ENCODE data around the gene ALK.

ALK gene

DNA sequence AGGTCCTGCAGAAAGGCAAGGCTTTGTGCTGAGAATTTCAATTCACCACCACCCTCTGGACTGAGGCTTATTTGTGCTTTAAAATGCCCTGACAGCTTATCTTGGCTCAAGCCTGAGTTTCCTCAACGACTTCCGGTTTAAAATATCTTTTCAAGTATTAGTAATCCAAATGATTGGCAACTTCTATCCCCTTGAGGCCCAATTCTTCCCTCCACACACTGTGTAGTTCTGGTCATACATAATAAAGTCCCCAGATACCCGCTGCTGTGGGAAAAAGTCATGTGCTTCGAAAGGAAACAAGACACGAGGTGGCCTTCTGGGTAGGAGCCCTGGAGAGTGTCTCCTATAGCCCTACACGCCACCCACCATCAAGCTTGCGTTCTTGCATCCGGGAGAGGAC, 393.4 kb downstream of the ALK start:
- H3K9ac ChIP-seq (ENCODE audit: low read length): no peak overlapping the region
- TF ChIP-seq EZH2 (IDR thresholded peaks at IDR 0.05; ENCODE audit: borderline replicate concordance, low read length) (no peak), CTCF (IDR thresholded peaks at IDR 0.05; ENCODE audit: low read length) (no peak)
- no peaks in the 10 kb centered on the region for H4K20me1 ChIP-seq (ENCODE audit: insufficient read depth, low read length)
- no peaks in the 10 kb centered on the region for H3K9me2 ChIP-seq (ENCODE audit: low read depth, low read length)
- no peaks in the 10 kb centered on the region for H3K4me1 ChIP-seq (ENCODE audit: insufficient read depth, low read length, severe bottlenecking)
- H3F3A ChIP-seq (ENCODE audit: insufficient read depth, low read length): no peaks in the 10 kb centered on the region
- H3K27me3 ChIP-seq (ENCODE audit: insufficient read depth, low read length): no peaks in the 10 kb centered on the region
- no peak overlapping the region for H2AFZ ChIP-seq (ENCODE audit: low read length)
- no peaks in the 10 kb centered on the region for H3K9me3 ChIP-seq (ENCODE audit: low read length)
- no peak overlapping the region for H3K4me2 ChIP-seq (ENCODE audit: low read length)
- no peak overlapping the region for H3K4me3 ChIP-seq (ENCODE audit: low read depth, low read length, poor library complexity, severe bottlenecking)
- H3K79me2 ChIP-seq (ENCODE audit: insufficient read depth, low read length): no peaks in the 10 kb centered on the region
- no peak overlapping the region for H3K27ac ChIP-seq (ENCODE audit: low read depth, low read length, poor library complexity, severe bottlenecking)
- no peaks in the 10 kb centered on the region for H3K36me3 ChIP-seq (ENCODE audit: insufficient read depth, low read length)

GRCh38 chr2:29526587-29527586, 394.5 kb downstream of the ALK start:
- Histone ChIP-seq H3K9ac (ENCODE audit: low read length) (no peak overlapping the region), H3K4me2 (ENCODE audit: low read length) (no peak overlapping the region), H2AFZ (ENCODE audit: low read length) (no peak overlapping the region), H3K4me3 (ENCODE audit: low read depth, low read length, poor library complexity, severe bottlenecking) (no peak overlapping the region), H3F3A (ENCODE audit: insufficient read depth, low read length) (no peaks in the 10 kb centered on the region), H3K9me3 (ENCODE audit: low read length) (no peaks in the 10 kb centered on the region), H4K20me1 (ENCODE audit: insufficient read depth, low read length) (no peaks in the 10 kb centered on the region), H3K36me3 (ENCODE audit: insufficient read depth, low read length) (no peaks in the 10 kb centered on the region), H3K9me2 (ENCODE audit: low read depth, low read length) (no peaks in the 10 kb centered on the region), H3K4me1 (ENCODE audit: insufficient read depth, low read length, severe bottlenecking) (no peaks in the 10 kb centered on the region), H3K27ac (ENCODE audit: low read depth, low read length, poor library complexity, severe bottlenecking) (no peak overlapping the region), H3K79me2 (ENCODE audit: insufficient read depth, low read length) (no peaks in the 10 kb centered on the region), H3K27me3 (ENCODE audit: insufficient read depth, low read length) (no peaks in the 10 kb centered on the region)
- TF ChIP-seq CTCF (IDR thresholded peaks at IDR 0.05; ENCODE audit: low read length) (no peak), EZH2 (IDR thresholded peaks at IDR 0.05; ENCODE audit: borderline replicate concordance, low read length) (no peak)

- no peaks in the 10 kb centered on the region for H4K20me1 ChIP-seq (ENCODE audit: insufficient read depth, low read length)
- H3K9me3 ChIP-seq (ENCODE audit: low read length): no peaks in the 10 kb centered on the region
- H3F3A ChIP-seq (ENCODE audit: insufficient read depth, low read length): no peaks in the 10 kb centered on the region
- no peak overlapping the region for H3K27ac ChIP-seq (ENCODE audit: low read depth, low read length, poor library complexity, severe bottlenecking)
- H3K4me3 ChIP-seq (ENCODE audit: low read depth, low read length, poor library complexity, severe bottlenecking): no peak overlapping the region
- no peak overlapping the region for H3K9ac ChIP-seq (ENCODE audit: low read length)
- H3K79me2 ChIP-seq (ENCODE audit: insufficient read depth, low read length): no peaks in the 10 kb centered on the region
- H3K27me3 ChIP-seq (ENCODE audit: insufficient read depth, low read length): no peaks in the 10 kb centered on the region
- H3K4me1 ChIP-seq (ENCODE audit: insufficient read depth, low read length, severe bottlenecking): no peaks in the 10 kb centered on the region
- no peaks in the 10 kb centered on the region for H3K36me3 ChIP-seq (ENCODE audit: insufficient read depth, low read length)
- H3K4me2 ChIP-seq (ENCODE audit: low read length): no peak overlapping the region
- no peaks in the 10 kb centered on the region for H3K9me2 ChIP-seq (ENCODE audit: low read depth, low read length)
- TF ChIP-seq CTCF (IDR thresholded peaks at IDR 0.05; ENCODE audit: low read length) (no peak), EZH2 (IDR thresholded peaks at IDR 0.05; ENCODE audit: borderline replicate concordance, low read length) (no peak)
- H2AFZ ChIP-seq (ENCODE audit: low read length): no peak overlapping the region
Observed at GRCh38 chr2:29525921-29526320, 395.5 kb downstream of the ALK start.
